Eye (tissue), 1 donor: ENCODE results near the gene CHMP4B.
A peak's percentile ranks its signal among the peaks of the same experiment; 100 is the strongest.
"Not testable (repeated sequence)": the region's sequence is repeated elsewhere in the genome, so short reads cannot be mapped to it uniquely, and the experiment has no call there.

Experiments
- DNase-seq: peaks from one replicate; pipeline ENCODE4 v3.0.0-alpha.2; 2015

The CHMP4B gene

DNA sequence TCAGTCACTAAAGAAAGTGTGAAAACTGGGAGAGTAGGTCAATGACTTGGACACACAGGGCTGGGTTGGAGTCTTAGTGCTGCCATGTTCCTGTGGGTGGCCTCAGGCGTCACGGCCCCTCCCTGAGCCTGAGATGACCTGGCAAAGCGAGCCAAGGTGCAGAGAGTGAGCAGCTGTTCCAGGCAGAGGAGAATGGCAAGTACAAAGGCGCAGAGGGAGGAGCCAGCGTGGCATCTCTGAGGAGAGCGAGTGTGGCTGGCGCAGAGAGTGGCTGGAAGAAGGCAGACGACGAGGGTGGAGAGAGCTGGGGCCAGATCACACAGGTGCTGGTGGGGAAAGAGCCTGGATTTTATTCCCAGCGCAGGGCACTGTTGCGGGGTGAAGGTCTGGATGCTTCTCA, 20.6 kb upstream of the CHMP4B start:
- DNase-seq = no peak

DNA sequence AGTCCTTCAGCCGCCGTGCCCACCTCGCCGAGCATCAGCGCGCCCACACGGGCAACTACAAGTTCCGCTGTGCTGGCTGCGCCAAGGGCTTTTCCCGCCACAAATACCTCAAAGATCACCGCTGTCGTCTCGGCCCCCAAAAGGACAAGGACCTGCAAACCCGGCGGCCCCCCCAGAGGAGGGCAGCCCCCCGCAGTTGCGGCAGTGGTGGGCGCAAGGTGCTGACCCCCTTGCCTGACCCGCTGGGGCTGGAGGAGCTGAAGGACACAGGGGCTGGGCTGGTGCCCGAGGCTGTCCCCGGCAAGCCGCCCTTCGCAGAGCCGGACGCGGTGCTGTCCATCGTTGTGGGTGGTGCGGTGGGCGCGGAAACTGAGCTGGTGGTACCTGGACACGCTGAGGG, 20.1 kb upstream of the CHMP4B start:
- DNase-seq = no peak

DNA sequence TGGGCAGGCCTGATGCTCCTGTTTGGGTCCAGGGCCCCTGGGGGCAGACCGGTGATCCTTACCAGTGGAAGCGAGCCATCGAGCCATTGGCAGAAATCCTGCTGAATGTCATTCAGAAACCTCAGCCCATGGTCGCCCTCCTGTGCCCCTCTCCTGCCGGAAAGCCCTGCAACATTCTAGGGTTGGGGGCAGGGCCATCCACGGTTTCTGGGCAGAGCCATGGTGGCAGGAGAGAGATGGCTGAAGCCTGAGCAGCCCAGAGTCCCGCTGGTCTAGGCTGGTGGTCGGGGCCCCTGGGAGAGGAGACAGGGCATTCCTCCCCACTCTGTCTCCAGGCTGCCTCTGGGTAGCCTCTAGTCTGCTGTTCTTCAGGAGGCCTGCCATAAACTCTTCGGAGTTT, 19.6 kb upstream of the CHMP4B start:
- no peak for DNase-seq

DNA sequence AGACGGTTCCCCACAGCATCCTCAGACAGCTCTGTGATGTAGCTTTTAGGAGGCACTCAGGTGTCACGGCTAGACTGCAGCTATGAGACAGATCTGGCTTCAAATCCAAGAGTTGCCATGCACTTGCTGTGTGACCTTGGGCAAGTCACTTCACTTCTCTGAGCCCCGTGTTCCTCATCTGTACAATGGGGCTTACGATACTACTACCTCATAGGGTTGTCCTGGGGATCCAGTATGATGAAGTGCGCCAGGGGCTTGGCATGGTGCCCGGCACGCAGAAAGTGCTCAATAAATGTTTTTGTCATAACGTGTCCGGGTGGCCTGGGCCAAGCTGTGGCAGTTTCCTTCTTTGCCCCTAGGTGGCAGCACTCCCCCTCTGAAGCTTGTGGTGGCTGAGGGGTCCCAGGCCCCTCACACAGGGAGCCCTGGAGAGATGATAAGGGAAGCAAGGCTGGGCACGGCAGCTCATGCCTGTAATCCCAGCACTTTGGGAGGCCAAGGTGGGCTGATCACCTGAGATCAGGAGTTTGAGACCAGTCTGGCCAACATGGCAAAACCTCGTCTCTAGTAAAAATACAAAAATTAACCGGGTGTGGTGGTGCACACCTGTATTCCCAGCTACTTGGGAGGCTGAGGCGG, 19.1 kb upstream of the CHMP4B start:
- peak; percentile 68 for DNase-seq

DNA sequence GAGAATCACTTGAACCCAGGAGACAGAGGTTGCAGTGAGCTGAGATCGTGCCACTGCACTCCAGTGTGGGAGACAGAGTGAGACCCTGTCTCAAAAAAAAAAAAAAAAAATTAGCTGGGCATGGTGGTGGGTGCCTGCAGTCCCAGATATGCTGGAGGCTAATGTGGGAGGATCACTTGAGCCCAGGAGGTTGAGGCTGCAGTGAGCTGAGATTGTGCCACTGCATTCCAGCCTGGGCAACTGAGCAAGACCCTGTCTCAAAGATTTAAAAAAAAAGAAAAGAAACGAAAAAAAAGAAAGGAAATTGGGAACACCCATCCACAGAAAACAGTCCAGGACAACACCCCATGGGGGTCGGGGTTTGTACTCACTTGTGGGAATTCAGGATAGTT, 18.6 kb upstream of the CHMP4B start:
- not testable (repeated sequence) for DNase-seq

DNA sequence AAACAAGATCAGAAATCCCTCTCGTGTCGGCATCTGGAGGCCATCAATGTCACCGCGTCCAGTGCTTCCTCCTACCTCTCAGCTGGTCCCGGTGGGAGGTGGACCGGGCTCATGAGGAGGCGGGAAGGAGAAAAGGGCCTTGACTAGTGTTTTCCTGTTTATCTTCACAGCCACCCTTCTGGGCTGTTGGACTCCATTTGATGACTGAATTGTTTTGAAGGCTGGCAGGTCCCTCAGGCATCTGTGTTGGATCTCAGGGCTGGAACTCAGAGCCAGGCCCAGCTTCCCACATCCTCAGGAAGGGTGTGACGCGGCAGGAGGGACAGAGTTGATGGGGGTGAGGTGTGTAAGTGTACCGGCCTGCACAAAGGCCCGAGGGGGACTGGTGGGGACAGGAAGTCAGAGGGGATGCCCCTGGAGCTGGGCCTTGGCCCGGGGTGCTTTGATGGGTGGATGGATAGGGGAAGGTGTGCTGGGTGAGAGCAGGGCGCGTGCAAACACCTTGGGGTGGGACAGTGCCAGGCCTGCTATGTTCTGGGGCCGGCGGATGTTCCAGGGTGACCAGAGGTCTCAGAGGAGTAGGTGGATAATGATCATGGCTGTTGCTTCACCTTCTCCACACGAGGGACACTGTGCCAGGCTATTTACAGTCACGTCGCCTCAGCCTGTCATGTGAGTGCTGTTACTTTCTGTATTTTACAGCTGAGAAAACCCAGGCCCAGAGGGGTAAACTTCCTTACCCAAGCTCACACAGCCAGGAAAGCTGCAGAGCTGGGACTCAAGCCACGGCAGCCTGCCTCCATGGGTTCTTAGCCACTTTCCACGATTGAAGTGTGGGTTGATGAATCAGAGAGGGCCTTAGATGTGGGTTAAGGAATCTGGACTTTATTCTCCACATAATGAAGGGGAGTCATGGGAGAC, 17.9 kb upstream of the CHMP4B start:
- no peak for DNase-seq

DNA sequence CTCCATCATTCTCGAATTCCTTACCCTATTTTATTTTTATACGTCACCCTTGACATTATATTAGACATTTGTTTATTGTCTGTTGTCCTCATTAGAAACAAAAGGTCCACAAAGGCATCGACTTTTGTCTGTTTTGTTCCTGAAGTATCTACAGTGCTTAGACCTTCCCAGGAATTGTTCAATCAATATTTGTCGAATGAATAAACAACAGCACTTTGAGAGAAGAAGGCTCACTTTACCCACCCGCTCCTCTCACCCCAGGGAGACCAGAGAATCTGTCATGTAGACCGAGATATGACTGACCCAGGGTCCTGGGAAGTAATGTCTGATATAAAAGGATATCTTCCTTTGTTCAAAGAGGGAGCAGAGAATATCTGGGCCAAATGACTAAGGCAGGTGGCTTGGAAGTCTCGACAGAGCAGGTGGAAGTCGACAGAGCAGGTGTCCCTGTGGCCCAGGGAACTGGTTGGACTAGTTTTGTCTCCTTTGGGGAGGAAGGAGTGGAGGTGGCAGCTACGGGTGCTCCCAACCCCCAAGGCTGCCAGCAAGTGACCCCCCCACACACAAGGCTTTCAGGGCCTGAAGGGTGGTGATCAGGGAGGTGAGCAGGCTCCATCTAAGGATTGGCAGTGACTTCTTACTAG, 14.8 kb upstream of the CHMP4B start:
- DNase-seq = no peak

DNA sequence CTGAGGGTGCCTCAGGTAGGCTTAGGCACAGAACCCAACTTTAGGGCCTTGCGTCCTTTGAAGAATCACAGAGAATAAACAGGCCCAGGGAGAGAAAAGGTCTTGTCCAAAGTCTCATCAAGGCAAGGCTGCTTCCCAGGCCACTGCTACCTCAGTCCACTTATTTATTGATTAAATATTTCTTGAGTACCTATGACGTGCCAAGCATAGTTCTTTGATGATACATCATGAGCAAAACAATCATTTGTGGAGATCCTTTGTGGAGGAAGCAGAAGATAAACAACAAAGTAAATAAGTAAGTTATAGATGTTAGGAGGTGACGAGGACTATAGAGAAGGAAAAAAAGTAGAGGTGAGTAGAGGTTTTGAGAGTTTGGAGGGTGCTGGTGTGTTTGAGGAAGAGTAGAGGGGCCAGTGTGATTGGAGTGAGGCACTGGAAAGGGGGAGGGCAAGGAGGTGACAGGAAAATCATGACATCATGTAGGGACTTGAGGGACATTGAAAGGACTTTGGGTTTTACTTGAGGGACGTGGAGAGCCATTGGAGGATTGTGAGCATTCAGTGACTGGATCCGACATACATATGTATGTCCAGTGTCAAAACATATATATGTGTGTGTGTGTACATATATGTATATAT, 14.1 kb upstream of the CHMP4B start:
- DNase-seq = no peak

DNA sequence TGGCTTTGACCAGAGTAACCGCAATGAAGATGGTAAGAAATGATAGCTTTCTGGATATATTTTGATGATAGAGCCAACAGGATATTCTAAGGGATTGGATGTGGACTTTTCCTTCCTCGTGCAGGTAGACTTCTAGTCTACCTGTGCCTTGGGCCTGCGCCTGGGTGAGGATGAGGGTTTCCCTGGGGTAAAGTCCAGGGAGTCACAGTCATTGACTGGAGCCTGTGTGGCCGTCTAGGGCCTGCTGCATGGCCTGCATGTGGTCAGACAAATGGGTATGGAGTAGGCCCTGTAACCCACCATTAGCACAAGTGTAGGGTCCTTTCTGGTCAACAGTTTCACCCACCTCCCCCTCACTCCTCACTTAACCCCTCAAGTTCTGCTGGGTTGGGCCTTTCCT, 12.7 kb upstream of the CHMP4B start:
- DNase-seq = no peak

DNA sequence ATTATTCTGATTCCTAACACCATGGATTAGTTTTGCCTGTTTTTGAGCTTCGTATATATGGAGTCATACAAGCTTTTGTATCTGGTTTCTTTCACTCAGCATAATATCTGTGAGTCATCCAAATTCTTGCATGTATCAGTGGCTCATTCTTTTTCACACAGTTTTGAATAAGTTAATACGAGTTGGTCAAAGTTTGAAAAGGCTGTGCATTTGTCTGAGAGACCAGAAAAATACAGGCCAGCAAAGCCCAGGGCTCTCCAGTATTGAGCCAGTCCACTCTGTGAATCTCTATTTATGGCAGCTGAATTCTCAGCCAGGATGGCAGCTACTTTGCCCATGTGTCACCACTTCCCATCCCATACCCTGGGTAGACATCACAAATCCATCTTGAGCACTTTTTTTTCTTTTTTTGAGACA, 7.2 kb upstream of the CHMP4B start:
- no peak for DNase-seq

DNA sequence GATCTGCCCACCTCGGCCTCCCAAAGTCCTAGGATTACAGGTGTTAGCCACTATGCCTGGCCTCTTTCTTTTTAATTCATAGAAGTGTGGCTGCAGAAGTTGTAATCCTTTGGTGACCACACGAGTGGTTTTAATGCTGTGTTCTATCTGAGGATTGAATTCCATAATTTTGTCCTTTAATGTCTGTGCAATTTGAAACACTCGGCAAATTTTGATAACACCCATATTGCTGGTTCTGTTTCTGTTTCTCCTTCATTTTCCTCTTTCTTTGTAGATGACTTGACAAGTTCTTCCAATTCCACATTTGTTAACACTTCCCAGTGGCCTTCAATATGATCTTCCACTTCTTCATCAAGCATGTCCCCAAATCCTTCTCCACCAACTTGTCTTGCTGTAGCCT, 2.8 kb upstream of the CHMP4B start:
- DNase-seq = no peak

DNA sequence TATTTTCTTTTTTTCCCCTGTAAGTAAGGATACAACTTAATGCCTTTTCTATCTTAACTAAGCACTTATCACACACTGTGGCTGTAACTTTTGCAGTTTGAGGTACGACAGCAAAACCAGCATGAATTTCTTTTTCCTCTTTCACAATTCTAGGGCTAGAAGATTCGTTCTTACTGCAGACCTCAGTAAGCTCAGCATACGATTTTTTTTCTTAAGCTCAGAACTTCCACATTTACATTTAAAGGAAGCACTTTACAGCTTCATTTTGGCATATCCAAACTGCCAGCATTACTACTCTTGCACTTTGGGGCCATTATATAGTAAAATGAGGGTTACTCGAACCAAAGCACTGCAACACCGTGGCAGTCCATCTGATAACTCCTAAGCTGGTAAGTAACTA, 889 bp upstream of the CHMP4B start:
- no peak for DNase-seq

DNA sequence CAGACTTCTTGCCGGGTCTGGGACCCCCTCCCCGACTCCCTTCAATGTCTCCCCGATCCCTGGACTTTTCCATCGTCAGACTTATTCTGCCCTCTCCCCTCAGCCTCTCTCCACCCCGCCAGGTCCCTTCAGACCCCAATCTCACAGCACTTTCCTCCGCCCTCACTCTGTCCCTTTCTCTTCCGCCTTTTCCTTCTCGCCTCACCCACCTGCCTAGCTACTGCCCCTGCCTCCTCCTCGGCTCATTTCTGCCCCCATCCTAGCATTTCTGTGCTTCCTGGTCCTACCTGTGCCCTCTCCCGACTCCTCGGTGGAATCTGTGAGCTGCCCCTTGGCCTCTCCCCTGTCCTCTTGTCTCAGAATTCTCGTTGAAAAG, 616 bp downstream of the CHMP4B start:
- no peak for DNase-seq

DNA sequence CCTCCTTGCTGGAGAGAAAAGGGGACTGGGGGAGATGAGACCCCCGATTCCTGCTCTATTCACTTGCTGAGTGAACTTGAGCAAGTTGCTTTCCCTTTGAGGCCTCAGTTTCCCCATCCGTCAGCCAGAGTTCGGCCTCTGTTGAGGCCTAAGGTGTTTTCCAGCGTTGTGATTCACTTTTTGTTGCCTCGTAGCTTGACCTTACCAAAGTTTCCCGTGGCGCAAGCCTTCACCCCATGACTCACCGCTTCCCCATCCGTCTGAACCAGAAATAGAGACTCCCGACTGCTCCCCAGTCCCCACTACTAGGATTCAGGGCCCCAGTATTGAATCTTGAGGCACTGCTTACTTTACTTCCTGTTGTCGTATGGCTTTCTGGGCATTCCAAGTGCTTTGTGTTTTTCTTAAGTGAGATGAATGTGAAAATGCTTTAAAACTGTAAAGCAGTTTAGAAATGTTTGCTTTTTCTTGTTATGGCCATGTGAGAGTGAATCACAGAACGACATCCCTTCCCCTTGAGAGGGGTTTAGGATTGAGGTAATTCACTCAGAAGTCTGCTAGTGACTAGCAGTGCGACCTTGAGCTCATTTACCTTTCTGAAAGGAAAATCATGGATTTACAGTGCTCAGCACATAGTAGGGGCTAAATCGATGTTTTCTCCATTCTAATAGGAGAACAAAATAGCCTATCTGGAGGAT, 1.2 kb downstream of the CHMP4B start:
- DNase-seq = peak; percentile 23

DNA sequence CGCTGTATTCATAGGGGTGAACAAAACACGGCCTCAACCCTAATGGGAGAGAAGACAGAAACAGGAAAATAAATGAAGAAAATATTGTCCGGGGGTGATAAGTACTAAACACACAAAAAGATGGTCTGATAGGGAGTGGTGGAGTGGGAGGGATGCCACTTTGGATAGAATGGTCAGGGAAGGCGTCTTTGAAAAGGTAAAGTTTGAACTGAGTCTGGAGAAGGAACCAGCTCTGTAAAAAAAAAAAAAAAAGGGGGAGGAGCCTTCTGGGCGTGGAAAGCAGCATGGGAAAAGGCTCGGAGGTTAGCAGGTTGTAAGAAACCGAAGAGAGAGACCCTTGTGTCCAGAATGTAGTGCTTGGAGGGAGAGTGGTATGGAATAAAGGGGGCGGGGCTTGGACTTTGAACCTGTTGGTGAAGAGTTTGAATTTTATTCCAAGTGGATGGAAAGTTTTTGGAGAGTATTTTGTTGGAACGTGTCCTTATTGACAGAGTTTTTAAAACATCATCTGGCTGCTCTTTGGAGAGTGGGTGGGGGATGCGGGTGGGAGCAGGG, 1.8 kb downstream of the CHMP4B start:
- peak; percentile 60 for DNase-seq

DNA sequence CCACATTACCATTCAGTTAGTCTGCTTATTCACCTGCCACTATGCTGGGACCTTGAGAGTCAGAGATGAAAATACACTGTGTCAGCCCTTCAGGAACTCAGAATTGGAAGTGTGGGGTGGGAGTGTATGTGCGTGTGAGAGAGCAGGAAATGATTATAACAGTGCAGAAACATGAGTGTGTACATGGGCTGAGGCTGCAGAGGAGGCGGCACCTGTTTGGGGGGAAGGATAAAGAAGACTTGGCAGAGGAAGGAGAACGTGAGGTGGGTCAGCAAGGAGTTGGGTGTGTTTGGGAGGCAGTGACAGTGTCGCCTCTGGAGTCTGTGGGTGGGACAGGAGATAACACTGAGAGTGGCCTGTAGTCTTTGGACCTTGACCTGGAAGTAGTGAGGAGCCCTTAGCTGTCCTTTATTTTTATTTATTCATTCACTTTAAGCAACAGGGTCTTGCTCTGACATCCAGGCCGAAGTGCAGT, 3.1 kb downstream of the CHMP4B start:
- DNase-seq = no peak

DNA sequence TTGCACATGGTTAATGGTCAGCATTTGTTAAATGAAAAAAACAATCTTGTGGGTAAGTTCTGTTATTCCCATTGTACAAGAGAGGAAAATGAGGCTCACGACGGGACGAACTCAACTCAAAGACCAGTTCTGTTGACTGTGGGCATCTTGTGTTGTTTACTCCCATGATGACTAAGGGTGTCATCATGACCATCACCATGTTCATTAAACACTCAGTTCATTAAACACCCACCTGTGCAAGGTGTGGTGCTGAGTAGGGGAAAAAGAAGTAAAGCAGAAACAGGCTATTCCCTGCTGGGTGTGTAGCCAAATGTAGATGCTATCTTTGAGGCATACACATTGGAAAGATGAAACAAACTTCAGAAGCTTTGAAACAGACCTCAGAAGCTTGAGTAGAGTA, 4.5 kb downstream of the CHMP4B start:
- no peak for DNase-seq

DNA sequence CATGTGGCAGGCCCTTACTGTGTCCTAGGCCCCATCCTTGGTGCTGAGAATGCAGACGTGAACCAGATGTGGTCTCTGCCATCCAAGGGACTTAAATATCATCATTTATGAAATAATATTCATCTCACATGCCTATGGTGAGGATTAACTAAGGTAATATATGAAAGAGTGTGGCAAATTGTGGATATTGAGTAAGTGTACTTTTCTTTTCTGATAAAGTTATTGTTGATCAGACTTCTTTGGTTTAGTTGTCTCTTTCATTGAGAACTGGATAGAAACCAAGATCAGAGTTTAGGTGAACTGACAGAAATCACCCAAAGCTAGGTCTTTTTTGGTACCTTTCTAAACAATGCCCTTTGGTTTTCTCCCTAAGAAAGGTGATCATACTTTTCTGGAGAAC, 5.0 kb downstream of the CHMP4B start:
- DNase-seq = no peak

DNA sequence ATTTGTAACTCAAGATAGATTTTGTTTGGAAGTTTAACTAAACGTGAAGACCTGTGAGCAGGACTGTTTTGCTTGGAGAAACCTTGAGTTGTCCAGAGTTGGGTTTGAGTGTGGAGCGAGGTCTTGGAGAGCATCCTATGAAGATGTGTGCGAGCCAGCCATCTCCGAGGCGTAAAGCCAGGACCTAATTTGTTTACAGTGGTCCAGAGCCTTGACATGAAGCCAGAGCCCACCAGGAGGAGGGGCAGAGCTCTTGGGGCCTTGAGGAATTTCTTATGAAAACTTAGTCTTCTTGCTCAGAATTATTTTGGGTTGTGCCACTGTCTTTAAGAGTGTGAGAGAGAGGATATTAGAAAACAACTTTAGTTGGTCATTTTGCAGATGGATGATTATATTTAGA, 6.3 kb downstream of the CHMP4B start:
- no peak for DNase-seq

DNA sequence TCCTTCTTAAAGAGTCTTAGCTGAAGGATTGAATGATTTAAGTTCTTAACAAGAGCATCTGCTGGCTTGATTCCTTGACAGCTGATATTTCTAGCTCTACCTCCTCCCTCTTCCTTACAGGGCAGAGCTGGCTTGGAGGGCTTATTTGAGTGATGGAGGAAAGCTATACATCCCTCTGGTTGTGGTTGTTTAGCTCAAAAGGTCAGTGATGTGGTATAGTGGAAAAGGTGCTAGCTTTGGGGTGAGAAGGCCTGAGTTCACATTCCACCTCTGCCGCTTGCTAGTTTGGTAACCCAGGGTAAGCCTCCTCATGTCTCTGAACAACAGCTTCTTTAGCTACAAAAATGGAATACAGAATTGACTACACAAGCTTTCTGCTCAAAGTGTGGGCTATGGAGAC, 8.3 kb downstream of the CHMP4B start:
- DNase-seq = no peak

DNA sequence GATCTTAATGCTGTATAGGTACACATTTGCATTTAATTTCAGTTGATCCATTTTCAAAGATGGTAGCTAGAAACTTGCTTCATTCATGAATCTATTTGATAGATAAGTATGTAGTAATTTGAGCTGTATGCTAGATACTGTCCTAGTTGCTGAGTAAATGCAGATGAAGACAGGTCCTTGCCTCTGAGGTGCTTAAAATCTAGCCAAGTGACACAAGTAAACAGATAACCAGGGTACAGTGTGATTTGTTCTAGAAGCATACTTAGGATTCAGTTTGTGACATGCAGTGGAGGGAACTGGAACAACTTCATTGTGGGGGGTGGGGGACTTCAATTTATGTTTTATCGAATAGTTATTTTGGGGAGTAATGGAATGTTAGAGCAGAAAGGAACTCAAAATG, 9.2 kb downstream of the CHMP4B start:
- DNase-seq = no peak

DNA sequence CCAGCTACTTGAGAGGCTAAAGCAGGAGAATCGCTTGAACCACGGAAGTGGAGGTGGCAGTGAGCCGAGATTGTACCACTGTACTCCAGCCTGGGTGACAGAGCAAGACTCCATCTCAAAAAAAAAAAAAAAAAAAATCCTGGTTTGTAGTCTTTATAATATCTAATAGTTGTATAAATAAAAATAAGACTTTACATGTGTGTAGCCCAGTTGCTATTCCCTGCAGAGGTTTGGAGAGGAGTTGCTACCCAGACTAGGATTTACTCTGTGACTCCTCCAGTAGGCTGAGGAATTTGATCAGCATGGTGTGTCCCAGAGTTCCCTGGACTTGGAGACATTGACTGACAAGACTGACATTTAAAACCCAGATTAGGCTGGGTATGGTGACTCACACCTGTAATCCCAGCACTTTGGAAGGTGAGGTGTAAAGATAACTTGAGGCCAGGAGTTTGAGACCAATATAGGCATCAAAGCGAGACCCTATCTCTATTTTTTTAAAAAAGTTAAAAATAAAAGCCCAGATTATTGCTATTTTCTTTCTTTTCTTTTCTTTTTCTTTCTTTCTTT, 10.2 kb downstream of the CHMP4B start:
- DNase-seq = no peak
